Fibroblast of villous mesenchyme (primary cell): ENCODE data around the gene CPM. TPM values are rescaled to one million over a fixed set of nuclear protein-coding genes. Genes with fewer than 3 reads are reported as not detected.
A peak's percentile ranks its signal among the peaks of the same experiment; 100 is the strongest.

ENCODE experiments used
- DNase-seq: peaks from one replicate; pipeline ENCODE4 v3.0.0-alpha.2; 2010; ENCODE audit warnings: low read depth
- H3K4me3 ChIP-seq: 2 replicates; pipeline ENCODE4 v1.5.1; 2011; ENCODE audit warnings: low read depth, mild to moderate bottlenecking, low read length
- total RNA-seq: library from RNA; depleted of rRNA; stranded (reverse); fragments of >200 nt; gene quantifications from 2 replicates; pipeline ENCODE4 v1.2.3, GENCODE V29; 2012
- TF ChIP-seq, protein P1 (sequence below): IDR thresholded peaks from 2 replicates; pipeline ENCODE4 v1.5.1; 2012; ENCODE audit warnings: low read depth, mild to moderate bottlenecking, low read length; ENCODE audit not compliant: insufficient read depth

CPM gene
- total RNA-seq, 1 donor, result 23.3 TPM

DNA sequence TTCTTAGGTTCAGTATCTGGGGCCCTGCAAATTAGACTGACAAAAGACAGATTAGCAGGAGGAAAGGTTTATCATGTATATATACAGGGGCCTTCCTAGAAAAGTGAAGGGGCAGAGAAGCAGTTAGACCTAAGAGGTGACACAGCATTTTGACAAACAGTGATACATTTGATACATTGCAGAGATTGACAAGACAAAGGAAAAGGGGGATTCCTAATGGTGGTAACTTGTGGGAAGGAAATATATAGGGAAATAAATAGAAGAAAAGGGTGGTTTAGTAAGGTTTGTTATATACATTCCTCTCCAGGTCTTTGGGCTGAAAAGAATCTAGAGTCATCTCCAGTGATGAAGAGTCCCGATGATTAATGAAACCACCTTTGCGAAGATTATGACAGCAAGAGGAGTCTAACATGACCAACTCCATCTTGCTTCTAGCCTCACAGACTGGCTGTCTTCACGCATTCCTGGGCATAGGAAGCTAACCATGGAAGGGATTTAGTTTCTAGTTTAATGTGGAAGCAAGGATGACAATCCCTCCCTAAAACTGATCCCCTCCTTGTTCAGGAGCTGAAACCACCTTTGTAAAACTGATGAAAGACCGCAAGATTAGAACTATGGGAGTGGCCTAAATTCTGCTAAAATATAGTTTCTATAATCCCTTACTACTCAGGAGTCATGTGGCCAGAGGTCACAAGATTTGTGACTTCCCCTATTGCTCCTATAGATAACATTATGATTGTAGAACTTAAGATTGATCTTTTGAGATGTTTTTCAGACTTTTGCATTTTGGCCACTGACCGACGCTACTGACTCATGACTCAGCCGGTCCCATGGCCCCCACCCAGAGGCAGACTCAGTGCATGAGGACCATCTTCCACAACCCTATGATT, 31.1 kb upstream of the CPM start:
- DNase-seq, result no peak
- TF ChIP-seq, protein P1, sequence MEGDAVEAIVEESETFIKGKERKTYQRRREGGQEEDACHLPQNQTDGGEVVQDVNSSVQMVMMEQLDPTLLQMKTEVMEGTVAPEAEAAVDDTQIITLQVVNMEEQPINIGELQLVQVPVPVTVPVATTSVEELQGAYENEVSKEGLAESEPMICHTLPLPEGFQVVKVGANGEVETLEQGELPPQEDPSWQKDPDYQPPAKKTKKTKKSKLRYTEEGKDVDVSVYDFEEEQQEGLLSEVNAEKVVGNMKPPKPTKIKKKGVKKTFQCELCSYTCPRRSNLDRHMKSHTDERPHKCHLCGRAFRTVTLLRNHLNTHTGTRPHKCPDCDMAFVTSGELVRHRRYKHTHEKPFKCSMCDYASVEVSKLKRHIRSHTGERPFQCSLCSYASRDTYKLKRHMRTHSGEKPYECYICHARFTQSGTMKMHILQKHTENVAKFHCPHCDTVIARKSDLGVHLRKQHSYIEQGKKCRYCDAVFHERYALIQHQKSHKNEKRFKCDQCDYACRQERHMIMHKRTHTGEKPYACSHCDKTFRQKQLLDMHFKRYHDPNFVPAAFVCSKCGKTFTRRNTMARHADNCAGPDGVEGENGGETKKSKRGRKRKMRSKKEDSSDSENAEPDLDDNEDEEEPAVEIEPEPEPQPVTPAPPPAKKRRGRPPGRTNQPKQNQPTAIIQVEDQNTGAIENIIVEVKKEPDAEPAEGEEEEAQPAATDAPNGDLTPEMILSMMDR, result no peak
- H3K4me3 ChIP-seq, result no peak overlapping the region

DNA sequence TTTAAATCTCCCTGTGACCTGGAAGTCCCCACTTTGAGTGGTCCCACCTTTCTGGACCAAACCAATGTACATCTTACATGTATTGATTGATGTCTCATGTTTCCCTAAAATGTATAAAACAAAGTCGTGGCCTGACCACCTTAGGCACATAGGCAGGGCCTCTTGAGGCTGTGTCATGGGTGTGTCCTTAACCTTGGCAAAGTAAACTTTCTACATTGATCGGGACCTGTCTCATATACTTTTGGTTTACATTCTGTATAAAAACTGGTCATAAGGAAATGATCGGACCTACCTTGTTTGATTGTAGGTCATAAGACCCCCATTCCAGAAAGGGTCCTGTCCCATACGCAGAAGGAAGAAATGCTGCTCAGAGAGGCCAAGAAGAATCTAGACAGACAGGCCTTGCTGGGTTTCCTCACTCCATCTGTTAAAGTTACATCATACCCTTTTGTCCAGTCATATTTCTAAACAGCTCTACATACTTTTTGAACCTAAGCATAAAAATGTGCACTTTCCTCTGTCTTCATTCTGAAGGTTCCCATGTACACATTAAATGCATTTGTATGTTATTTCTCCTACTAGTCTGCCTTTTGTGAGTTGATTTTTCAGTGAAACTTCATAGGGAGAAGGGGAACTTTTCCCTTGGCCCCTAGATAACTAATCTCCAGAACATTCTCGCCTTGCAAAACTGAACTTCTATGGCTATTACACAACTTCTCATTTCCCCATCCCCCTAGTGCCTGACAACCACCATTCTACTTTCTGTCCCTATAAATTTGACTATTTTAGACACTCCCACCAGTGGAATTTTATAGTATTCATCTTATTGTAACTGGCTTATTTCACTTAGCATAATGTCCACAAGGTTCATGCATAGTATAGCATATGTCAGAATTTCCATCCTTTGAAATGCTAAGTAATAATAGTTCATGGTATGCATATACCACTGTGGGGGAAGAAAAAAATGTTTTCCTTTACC, 30.2 kb upstream of the CPM start:
- H3K4me3 ChIP-seq, result no peak overlapping the region
- TF ChIP-seq, protein P1, result no peak
- peak; percentile 68 for DNase-seq

DNA sequence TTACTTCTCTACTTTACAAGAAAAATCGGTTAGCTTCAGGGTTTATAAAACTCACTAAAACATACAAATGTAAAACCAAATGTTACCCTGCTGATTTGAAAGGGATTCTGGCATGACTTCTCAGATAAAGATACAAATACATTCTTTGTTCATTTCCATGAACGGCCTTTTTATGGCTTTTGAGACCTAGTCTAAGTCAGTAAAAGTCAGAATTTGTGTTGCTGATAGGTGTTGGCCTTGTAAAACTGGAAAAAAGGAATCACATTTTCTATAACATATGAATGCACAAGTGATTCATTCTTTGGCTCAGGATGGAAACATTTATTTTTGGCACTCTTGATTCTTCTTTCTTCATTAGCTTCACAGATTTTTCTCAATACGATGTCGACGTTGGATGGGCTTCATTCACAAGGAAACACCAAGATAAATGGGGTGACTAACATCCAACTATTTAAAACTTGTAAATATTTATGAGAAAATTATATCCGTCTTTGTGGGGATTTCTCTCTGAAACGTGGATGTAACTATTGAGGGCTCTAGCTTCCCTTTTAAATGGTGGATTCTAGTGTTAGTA, 27.0 kb upstream of the CPM start:
- TF ChIP-seq, protein P1, result no peak
- DNase-seq, result peak; percentile 14
- H3K4me3 ChIP-seq, result no peak overlapping the region

DNA sequence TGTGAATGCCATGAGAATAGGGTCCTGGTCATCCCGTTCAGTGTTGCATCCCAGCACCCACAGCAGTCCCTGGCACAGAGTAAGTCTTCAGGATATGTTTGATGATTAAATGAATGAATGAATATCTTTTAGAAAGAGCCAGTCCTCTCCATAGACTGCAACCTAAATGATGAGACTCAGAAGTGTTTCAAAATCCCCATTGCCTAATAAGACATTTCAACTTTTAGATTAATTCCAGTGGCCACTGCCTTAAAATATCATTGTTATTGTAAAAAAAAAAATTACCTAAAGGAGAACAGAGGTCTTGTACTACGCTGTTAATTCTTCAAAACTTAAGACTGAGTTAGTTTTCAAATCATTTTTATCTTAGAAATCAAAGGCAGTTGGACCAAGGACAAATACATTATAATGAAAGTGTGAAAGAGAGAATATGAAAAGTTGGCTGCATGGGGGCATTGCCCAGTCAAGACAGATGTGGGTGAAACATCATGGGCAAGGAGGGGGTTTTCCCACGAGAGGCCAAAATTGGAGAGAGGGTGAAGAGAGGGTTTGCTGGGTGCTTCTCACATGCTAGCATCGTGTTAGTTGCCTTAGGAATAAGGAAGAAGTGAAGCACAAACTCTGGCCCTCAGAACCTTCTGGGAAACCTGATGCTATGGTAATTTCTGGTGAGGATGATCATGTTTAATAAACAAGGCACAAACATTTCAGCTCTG, 26.3 kb upstream of the CPM start:
- TF ChIP-seq, protein P1, result no peak
- DNase-seq, result no peak

DNA sequence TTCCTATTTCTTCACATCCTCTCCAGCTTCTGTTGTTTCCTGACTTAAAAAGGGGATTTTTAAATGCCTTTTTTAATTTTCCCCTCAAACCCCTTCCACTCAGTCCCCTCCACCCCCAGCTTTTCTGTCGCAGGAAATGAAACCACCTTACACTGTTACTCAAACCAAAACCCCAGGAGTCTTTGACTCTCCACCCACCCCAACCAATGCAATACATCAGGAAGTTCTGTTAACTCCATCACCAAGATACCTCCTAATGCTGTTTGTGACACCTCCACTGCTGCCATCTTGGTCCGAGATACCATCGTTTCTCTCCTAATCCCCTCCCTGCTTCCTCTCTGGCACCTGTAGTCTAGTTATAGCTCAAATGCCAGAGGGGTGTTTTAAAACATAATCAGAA, 25.4 kb upstream of the CPM start:
- TF ChIP-seq, protein P1, result no peak
- no peak overlapping the region for H3K4me3 ChIP-seq
- no peak for DNase-seq

More for the DNA sequence above, 26.3 kb upstream of the CPM start:
- no peak overlapping the region for H3K4me3 ChIP-seq

DNA sequence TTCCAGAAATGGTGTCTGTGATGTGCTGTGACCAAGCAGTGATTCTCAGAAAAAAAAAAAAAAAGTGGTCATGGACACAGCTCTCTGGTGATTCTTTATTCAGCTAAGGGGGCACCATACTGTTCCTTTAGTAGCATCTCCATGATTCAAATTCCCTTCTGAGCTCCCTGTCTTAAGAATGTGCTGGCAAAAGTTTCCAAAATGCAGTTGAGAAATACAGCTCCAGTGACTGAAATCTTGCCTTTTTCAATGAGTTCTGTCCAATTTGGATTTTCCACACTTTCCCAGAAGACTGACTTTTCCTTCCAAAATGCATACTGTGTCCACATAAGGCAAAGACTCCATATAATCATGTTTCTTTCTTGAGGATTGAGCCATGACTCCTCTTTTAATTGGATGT, 24.3 kb upstream of the CPM start:
- DNase-seq, result no peak
- TF ChIP-seq, protein P1, result no peak
- H3K4me3 ChIP-seq, result no peak overlapping the region
